OCI-LY7 (cell line): ENCODE data around the gene TSTD1. TPM values are rescaled to one million over a fixed set of nuclear protein-coding genes. Genes with fewer than 3 reads are reported as not detected.
"Not testable (repeated sequence)": the region's sequence is repeated elsewhere in the genome, so short reads cannot be mapped to it uniquely, and the experiment has no call there.

Source experiments
- BruUV-seq: library from RNA; stranded (reverse); fragments of 400-500 nt; replicated peaks from 2 replicates; lab custom pipeline; 2021; lab: Mats Ljungman, UMichigan
- CTCF ChIA-PET: fragments of 300-600 bp; sonication (Branson Sonifier 250); formaldehyde crosslinking; loops from one replicate; lab custom pipeline; 2022; ENCODE audit warnings: antibody characterized with exemption; ENCODE audit not compliant: unreplicated experiment; lab: Charles Lee
- POLR2A ChIA-PET: fragments of 300-600 bp; sonication (Branson Sonifier 250); formaldehyde crosslinking; loops from one replicate; lab custom pipeline; 2022; ENCODE audit warnings: antibody characterized with exemption; lab: Charles Lee
- DNase-seq: peaks from one replicate; pipeline ENCODE4 v3.0.0-alpha.2; 2015; ENCODE audit warnings: low spot score
- H2AFZ ChIP-seq: fragments of 200-600 bp; sonication (generic), shearing (Covaris generic); 2 replicates; pipeline ENCODE4 v1.6.1; 2014; ENCODE audit warnings: mild to moderate bottlenecking, antibody characterized with exemption, low read length, moderate library complexity
- H3K27ac ChIP-seq: fragments of 200-600 bp; sonication (generic); 2 replicates; pipeline ENCODE4 v1.5.1; 2014; ENCODE audit warnings: mixed run types, low read depth, mild to moderate bottlenecking, moderate library complexity, low read length, inconsistent platforms; ENCODE audit not compliant: poor library complexity, severe bottlenecking
- H3K36me3 ChIP-seq: fragments of 200-600 bp; sonication (generic); 2 replicates; pipeline ENCODE4 v1.6.1; 2014; ENCODE audit warnings: mild to moderate bottlenecking, antibody characterized with exemption, low read length, moderate library complexity, mixed read lengths; ENCODE audit not compliant: insufficient read depth
- H3K4me1 ChIP-seq: fragments of 200-600 bp; sonication (generic); 2 replicates; pipeline ENCODE4 v1.5.1; 2014; ENCODE audit warnings: mild to moderate bottlenecking, low read length; ENCODE audit not compliant: insufficient read depth, poor library complexity, severe bottlenecking
- H3K4me2 ChIP-seq: fragments of 200-600 bp; sonication (generic); 2 replicates; pipeline ENCODE4 v1.6.1; 2014; ENCODE audit warnings: mild to moderate bottlenecking, low read length
- H3K4me3 ChIP-seq: fragments of 200-600 bp; sonication (generic); 2 replicates; pipeline ENCODE4 v1.5.1; 2014; ENCODE audit warnings: mild to moderate bottlenecking, low read depth, low read length; ENCODE audit not compliant: poor library complexity, severe bottlenecking
- H3K79me2 ChIP-seq: fragments of 200-600 bp; sonication (generic); 2 replicates; pipeline ENCODE4 v1.6.1; 2016; ENCODE audit warnings: low read depth, mild to moderate bottlenecking, low read length, moderate library complexity, mixed read lengths; ENCODE audit not compliant: insufficient read depth
- H3K9me2 ChIP-seq: fragments of 200-600 bp; sonication (generic); 2 replicates; pipeline ENCODE4 v1.6.1; 2016; ENCODE audit warnings: mild to moderate bottlenecking, low read length, mixed read lengths; ENCODE audit not compliant: insufficient read depth
- H3K9me3 ChIP-seq: fragments of 200-600 bp; sonication (generic); 2 replicates; pipeline ENCODE4 v1.6.1; 2014; ENCODE audit warnings: mild to moderate bottlenecking, mixed run types, low read length, mixed read lengths
- H4K20me1 ChIP-seq: fragments of 200-600 bp; sonication (generic); 2 replicates; pipeline ENCODE4 v1.6.1; 2014; ENCODE audit warnings: mild to moderate bottlenecking, antibody characterized with exemption, low read length, moderate library complexity, mixed read lengths; ENCODE audit not compliant: insufficient read depth
- EZH2phosphoT487 ChIP-seq: fragments of 200-600 bp; sonication (generic); IDR thresholded peaks from 2 replicates; pipeline ENCODE4 v1.6.1; 2018; ENCODE audit warnings: low read depth, borderline replicate concordance, mild to moderate bottlenecking, mixed run types, antibody characterized with exemption, low read length, moderate library complexity, mixed read lengths
- intact Hi-C: fragments of 100-400 bp; cut with micrococcal nuclease; formaldehyde crosslinking; loops from one replicate; pipeline ENCODE4 v1.10.0; 2022; ENCODE audit not compliant: unreplicated experiment
- total RNA-seq, 2 experiments: library from RNA; depleted of rRNA in 1 of 2; stranded (reverse); fragments of >200 nt in 1 of 2; shearing (Covaris generic) in 1 of 2; gene quantifications; 2 replicates each; pipeline ENCODE4 v1.2.3, GENCODE V29; 2014 to 2022
- TF ChIP-seq, protein P1 (sequence below): fragments of 200-600 bp; sonication (generic); conservative IDR thresholded peaks from 2 replicates; pipeline ENCODE4 v1.5.1; 2014; ENCODE audit warnings: mild to moderate bottlenecking, antibody characterized with exemption, low read length, moderate library complexity, mixed read lengths

TSTD1 gene
- total RNA-seq, 2 experiments from 2014 or later, result 73.4 to 164 TPM

DNA sequence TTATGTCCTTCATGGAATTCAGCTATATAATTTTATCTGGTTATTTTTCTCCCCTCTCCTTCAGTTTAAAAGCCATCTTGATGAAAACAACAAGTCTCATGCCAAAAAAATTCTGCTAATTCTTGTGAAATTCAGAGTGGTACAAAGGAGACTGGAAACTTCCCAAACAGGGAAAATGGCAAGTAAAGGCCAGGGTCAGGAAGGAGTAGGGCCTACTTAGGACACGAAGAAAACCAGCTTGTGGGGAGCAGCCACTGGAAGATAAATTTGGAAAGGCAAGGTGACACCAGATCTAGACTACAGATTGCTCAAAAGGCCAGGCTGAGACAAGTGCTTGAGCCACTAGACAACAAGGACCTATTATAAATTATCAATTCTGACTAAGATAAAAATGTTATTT is 6.4 kb downstream of the TSTD1 start:
- Histone ChIP-seq H3K27ac (no peak overlapping the region), H3K79me2 (0 out of 2 replicates have a peak, but pooled peaks cover 2% of the 10 kb centered on the region), H3K4me1 (peaks cover 16% of the 10 kb centered on the region), H3K4me2 (no peak overlapping the region), H3K9me3 (no peaks in the 10 kb centered on the region; the same call in 1 of the 2 replicates), H4K20me1 (no peaks in the 10 kb centered on the region), H2AFZ (no peak overlapping the region), H3K36me3 (peaks cover 12% of the 10 kb centered on the region), H3K9me2 (no peaks in the 10 kb centered on the region), H3K4me3 (no peak overlapping the region)
- DNase-seq, result no peak
- intact Hi-C loops, result no loop called here
- TF ChIP-seq EZH2phosphoT487, result no peak
- TF ChIP-seq, protein P1, sequence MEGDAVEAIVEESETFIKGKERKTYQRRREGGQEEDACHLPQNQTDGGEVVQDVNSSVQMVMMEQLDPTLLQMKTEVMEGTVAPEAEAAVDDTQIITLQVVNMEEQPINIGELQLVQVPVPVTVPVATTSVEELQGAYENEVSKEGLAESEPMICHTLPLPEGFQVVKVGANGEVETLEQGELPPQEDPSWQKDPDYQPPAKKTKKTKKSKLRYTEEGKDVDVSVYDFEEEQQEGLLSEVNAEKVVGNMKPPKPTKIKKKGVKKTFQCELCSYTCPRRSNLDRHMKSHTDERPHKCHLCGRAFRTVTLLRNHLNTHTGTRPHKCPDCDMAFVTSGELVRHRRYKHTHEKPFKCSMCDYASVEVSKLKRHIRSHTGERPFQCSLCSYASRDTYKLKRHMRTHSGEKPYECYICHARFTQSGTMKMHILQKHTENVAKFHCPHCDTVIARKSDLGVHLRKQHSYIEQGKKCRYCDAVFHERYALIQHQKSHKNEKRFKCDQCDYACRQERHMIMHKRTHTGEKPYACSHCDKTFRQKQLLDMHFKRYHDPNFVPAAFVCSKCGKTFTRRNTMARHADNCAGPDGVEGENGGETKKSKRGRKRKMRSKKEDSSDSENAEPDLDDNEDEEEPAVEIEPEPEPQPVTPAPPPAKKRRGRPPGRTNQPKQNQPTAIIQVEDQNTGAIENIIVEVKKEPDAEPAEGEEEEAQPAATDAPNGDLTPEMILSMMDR, result no peak
- ChIA-PET POLR2A (interaction anchor here (0.6 to 3.0 kb wide), 4 partner anchors 11 to 191 kb away, joined by 3 to 9 read pairs (median 4); partner anchors contain the start of gene F11R), CTCF (no interaction called here)
- no TSS peak for BruUV-seq

DNA sequence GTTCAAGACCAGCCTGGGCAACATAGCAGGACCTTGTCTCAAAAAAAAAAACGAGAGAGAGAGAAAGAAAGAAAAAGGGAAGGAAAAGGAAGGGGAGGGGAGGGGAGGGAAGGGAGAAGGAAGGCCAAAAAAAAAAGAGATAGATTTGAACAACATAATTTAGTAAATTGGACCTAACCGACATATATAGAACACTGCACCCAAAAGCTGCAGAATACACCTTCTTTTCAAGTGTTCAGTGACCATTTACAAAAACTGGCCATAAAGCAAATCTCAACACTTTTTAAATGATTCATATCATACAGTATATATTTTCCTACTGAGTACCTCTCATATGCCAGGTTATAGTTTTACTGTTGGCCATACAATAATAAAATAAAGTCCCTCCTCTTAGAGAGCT is 6.9 kb downstream of the TSTD1 start:
- BruUV-seq, result no TSS peak
- Histone ChIP-seq H2AFZ (no peak overlapping the region), H3K9me3 (no peaks in the 10 kb centered on the region; the same call in 1 of the 2 replicates), H4K20me1 (no peaks in the 10 kb centered on the region), H3K4me2 (no peak overlapping the region), H3K9me2 (no peaks in the 10 kb centered on the region), H3K27ac (no peak overlapping the region), H3K4me3 (no peak overlapping the region), H3K4me1 (peaks cover 12% of the 10 kb centered on the region), H3K79me2 (0 out of 2 replicates have a peak, but pooled peaks cover 2% of the 10 kb centered on the region), H3K36me3 (peaks cover 6% of the 10 kb centered on the region; the same call in 1 of the 2 replicates)
- no peak for DNase-seq
- ChIA-PET POLR2A (interaction anchor here (0.6 to 3.0 kb wide), 3 partner anchors 11 to 190 kb away, joined by 3 to 9 read pairs (median 3); partner anchors contain the start of gene F11R), CTCF (no interaction called here)
- intact Hi-C loops, result no loop called here
- TF ChIP-seq, protein P1, result no peak
- TF ChIP-seq EZH2phosphoT487, result no peak

DNA sequence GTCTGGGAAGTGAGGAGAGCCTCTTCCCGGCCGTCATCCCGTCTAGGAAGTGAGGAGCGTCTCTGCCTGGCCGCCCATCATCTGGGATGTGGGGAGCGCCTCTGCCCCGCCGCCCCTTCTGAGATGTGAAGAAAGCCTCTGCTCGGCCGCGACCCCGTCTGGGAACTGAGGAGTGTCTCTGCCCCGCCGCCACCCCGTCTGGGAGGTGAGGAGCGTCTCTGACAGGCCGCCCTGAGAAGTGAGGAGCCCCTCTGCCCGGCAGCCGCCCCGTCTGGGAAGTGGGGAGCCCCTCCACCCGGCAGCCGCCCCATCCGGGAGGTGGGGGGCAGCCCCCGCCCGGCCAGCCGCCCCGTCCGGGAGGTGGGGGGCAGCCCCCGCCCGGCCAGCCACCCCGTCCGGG is 9.3 kb downstream of the TSTD1 start:
- BruUV-seq, H3K36me3 ChIP-seq, CTCF ChIA-PET: not testable (repeated sequence)

DNA sequence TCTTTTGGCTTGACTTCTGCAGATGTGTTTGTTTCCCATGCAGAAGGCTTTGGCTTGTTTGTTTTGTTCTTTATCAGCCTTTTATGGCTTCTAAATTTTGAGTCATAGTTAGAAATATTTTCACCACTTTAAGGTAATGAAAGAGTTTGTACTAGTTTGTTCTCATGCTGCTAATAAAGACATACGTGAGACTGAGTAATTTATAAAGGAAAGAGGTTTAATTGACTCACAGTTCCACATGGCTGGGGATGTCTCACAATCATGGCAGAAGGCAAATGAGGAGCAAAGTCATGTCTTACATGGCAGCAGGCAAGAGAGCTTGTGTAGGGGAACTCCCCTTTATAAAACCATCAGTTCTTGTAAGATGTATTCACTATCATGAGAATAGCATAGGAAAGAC is 11.8 kb downstream of the TSTD1 start:
- H3K36me3 ChIP-seq, BruUV-seq, intact Hi-C loops, H4K20me1 ChIP-seq, H3K27ac ChIP-seq, H3K9me2 ChIP-seq, H2AFZ ChIP-seq, DNase-seq, H3K4me1 ChIP-seq, H3K4me2 ChIP-seq, H3K9me3 ChIP-seq, H3K79me2 ChIP-seq, CTCF ChIA-PET, H3K4me3 ChIP-seq: not testable (repeated sequence)
- POLR2A ChIA-PET, result interaction anchor here (1.0 kb wide), 1 partner anchor 8 kb away, joined by 6 read pairs; no protein-coding TSS in a partner anchor

More for the DNA sequence above, 9.3 kb downstream of the TSTD1 start:
- H4K20me1 ChIP-seq, POLR2A ChIA-PET, H3K4me2 ChIP-seq, H2AFZ ChIP-seq, intact Hi-C loops, H3K9me2 ChIP-seq, DNase-seq, H3K4me1 ChIP-seq, H3K9me3 ChIP-seq, H3K79me2 ChIP-seq, H3K27ac ChIP-seq, H3K4me3 ChIP-seq: not testable (repeated sequence)

DNA sequence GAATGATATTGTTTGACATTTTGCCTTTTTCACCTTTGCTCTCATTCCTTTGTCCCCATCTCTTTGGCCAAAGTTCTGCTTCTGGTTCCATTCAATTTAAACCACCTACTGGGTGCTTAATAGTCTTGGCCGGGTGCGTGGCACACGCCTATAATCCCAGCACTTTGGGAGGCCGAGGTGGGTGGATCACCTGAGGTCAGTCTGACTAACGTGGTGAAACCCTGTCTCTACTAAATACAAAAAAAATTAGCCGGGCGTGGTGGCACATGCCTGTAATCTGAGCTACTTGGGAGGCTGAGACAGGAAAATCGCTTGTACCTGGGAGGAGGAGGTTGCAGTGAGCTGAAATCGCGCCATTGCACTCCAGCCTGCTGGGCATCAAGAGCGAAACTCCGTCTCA is 16.3 kb downstream of the TSTD1 start:
- H3K4me1 ChIP-seq, result peaks cover 24% of the 10 kb centered on the region
- not testable (repeated sequence) for BruUV-seq

More for the DNA sequence above, 16.3 kb downstream of the TSTD1 start:
- H3K4me2 ChIP-seq, H2AFZ ChIP-seq, H3K27ac ChIP-seq, H3K79me2 ChIP-seq, H3K9me2 ChIP-seq, H3K36me3 ChIP-seq, H3K9me3 ChIP-seq, H4K20me1 ChIP-seq, DNase-seq, CTCF ChIA-PET, intact Hi-C loops, H3K4me3 ChIP-seq: not testable (repeated sequence)
- POLR2A ChIA-PET, result interaction anchor here (1.0 to 2.0 kb wide), 3 partner anchors 9 to 35 kb away, joined by 4 to 7 read pairs (median 6); partner anchors contain the start of gene USF1
